ENCODE measurements around the gene IGF1R.

- no peak for TF ChIP-seq CTCF (IDR thresholded peaks at IDR 0.05; ENCODE audit: poor library complexity)
- TF ChIP-seq EZH2 (IDR thresholded peaks at IDR 0.05; ENCODE audit: borderline replicate concordance), result no peak
- TF ChIP-seq EZH2phosphoT487 (IDR thresholded peaks at IDR 0.05; ENCODE audit: low read depth, severe bottlenecking, unreplicated experiment), result no peak
These were observed 106.3 kb downstream of the IGF1R start for GRCh38 chr15:98754657-98755022.
